IPS-18c (cell line): ENCODE results near the gene IGFBP5.

Experiments
- H3K4me3 ChIP-seq: 2 replicates; pipeline ENCODE4 v1.7.0; 2013; ENCODE audit warnings: low read depth, mild to moderate bottlenecking, low read length, moderate library complexity; ENCODE audit not compliant: insufficient read depth
- H3K9me3 ChIP-seq: one replicate; pipeline ENCODE4 v1.6.1; 2013; ENCODE audit warnings: mild to moderate bottlenecking, low read length, moderate library complexity; ENCODE audit not compliant: control insufficient read depth, insufficient read depth

The IGFBP5 gene

DNA sequence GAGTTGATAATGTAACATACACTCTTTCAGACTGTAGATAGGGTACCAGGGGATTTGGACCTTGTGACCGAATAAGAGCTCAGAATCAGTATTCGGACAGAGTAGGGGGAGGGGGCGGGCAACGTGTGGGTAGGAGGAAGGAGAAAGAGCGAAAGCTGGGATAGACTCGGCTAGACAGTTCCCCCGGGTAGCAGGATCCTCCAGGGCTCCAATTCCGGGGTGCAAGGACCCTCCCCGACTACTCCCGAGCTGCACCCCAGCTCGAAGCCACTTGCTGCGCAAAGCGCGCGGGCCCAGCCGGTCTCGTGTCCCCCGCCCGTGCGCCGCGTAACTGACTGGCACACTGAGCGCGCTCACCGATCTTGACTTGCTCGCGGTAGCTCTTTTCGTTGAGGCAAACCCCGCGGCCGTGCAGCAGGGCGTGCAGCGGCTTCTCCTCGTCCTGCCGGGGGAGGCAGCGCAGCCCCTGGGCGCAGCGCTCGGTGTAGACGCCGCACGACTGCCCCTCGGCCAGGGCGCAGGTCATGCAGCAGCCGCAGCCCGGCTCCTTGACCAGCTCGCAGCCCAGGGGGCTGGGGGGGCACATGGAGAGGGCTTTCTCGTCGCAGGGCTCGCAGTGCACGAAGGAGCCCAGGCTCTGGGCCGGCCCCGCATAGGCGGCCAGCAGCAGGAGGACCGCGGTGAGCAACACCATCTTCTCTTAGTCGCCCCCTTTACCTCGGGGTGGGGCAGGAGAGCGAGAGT lies 1.1 kb downstream of the IGFBP5 start:
- H3K9me3 ChIP-seq, result peaks cover 3% of the 10 kb centered on the region
- H3K4me3 ChIP-seq, result peak overlapping the region; percentile 72

DNA sequence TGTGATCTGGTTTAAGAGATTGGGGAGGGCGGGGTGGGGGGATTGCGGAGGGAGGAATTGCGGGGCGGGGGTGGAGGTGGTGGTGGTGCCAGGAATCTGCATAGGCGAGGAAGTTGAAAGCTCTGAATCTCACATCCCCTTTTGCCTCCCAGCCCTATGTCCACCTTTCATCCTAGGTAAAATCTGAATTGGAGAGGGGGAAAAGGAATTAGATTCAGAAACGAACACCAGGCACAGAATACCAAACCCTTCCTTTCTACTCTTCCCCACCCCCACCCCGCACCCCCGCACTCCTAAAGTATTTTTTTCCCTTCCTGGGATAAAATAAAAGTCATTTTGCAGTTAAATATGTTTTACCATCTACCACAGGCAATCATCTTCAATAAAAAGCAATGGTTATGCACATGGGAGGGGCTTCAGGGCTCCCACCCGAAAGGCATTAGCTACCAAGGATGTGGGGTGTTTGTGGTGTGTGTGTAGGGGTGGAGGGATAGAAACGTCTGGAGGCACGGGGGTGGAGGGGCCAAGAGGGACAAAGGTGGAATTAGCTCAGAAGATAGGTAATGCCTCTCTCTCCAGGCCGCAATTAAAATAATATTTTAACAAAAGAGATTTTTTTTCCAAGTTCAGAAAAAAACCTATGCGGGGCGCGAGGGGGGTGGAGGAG lies 1.8 kb downstream of the IGFBP5 start:
- Histone ChIP-seq H3K4me3 (peak overlapping the region; percentile 72), H3K9me3 (peaks cover 3% of the 10 kb centered on the region)

DNA sequence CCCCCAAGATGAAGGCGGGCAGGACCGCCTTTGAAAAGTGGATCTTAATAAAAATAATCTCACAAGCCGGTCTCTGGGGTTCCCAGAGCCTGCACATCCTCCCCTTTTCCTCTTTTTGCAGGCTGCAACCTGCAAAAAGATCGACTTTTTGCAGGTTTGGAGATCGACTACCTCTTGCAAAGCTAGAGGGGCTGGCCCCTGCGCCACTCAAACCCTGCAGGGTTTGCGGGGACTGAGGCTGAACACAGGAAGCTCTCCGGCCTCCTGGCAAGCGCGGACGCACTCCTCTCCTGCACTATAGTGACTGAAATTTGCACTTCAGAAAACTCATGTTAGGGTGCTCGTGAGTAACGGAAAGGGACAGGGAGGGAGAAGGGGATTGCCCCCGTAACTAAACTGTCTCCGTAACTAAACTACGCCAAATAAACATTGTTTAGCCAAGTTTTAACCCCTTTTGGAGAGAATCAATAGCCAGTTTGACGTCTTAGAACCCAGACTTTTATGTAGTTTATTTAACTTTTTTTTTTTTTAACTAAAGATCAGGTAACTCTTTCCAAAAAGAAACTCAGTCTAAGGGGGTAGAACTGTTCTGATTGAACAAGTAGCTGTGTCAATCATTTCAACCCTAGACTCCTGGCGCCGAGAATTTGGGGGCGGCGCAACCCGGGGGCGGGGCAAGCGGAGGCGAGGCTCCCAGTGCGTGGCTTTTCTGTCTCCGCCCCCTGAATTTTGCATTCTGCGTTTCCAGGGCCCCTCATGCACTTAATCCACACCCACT lies 2.5 kb downstream of the IGFBP5 start:
- Histone ChIP-seq H3K4me3 (peak overlapping the region; percentile 54), H3K9me3 (peaks cover 3% of the 10 kb centered on the region)

DNA sequence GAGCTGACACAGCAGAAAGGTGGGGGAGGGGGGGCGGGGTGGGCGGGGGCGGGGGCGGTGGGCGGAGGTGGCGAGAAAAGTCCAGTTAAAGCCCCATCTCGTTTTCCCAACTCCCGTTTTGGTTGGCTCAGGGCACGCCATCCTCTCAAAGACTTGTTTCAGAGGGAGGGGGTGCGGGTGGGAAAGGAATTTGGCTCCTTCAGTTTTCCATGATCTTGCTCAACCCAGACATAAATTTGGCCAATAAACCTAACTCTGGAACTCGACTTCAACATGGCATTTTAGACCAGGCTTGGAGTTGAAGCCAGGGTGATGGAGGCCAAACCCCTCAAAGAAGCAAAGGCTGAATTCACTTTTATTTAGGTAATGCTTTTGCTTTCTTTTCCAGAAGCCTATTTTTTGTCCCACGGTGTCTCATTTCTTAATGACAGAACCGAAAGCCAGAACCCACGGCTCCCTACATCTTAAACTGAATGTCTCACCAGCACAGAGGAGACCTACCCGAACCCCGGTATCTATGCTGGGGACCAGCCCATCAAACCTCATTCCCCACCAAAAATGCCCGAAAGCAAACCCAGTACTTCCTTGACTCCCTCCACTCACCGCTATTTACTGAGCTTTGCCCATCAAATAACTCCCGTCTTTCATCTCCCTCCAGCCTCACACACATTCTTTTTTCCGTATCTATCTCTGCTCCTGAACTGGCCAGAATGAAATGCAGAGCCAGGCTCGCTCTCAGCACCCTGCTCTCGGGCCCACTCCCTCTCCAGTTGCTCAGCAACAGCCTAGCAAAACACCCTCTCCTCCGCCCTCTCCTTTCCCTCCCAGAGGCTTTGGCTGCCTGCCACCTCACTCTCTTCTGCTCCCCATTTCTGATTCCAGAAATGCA lies 4.3 kb downstream of the IGFBP5 start:
- Histone ChIP-seq H3K4me3 (peak overlapping the region; percentile 35), H3K9me3 (peaks cover 3% of the 10 kb centered on the region)

DNA sequence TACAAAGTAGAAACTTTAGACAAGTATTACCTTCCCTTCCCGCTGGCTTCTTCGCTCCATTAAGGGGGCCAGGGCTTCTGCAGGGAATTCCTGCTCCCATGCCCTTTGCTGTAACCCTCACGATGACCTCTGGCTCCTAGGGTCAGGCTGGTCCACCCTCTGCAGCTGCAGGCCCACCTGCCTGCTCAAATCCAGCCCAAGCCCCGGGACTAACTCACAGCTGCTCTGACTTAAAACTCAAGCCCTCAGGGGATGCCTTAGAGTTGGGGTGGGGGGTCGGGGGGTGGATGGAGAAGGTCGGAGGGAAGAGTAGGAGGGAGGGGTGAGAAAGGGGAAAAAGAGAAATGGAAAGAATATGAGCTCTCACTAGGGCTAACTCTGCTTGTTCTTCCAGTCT lies 4.9 kb downstream of the IGFBP5 start:
- H3K9me3 ChIP-seq, result peaks cover 3% of the 10 kb centered on the region
- no peak overlapping the region for H3K4me3 ChIP-seq

DNA sequence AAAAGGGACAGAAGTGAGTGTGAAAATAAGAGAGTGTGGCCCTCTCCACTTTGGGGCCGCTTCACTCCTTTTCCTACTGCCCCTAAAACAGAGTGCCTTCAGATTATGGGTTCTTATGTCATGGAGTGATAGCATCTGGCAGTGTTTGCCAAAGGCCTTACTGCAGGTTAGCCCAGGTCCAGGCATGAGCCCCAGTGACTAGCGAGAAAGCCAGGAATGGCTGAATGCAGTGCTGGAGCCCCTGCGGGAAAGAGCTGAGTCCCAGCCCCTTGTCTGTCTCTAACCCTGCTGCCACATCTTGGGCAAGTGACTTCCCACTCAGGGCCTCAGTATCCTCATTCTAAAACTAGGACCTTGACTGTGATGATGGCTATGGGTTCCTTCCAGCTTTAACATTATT lies 6.0 kb downstream of the IGFBP5 start:
- H3K4me3 ChIP-seq, result no peak overlapping the region
- no peaks in the 10 kb centered on the region for H3K9me3 ChIP-seq

DNA sequence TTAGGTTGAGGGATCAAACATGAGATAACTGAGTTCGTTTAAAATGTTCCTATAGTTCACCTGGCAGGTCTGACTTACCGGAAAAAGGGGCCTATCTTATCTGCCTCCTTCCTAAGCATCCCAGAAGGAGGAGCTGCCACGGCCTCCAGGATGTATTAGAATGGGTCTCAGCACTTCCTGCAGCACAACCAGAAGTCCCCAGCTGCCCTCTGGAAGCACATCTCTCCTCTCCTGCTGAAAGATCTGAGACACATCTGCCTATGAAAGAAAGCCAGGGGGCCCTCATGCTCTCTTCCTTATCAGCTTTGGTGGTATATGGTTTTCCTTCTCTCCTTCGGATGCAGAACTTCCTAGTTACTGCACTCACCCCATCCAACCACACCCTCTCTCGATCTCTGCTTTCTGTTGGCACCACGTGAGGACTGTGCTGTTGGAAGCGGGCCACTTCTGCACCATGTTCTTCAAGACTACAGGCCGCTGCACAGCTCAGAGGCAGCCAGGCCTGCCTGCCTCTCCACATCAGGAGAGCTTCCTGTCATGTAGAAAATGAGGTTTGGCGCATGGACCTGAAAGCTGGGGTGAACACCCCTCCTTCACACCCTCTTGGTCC lies 6.5 kb downstream of the IGFBP5 start:
- Histone ChIP-seq H3K4me3 (no peak overlapping the region), H3K9me3 (no peaks in the 10 kb centered on the region)

DNA sequence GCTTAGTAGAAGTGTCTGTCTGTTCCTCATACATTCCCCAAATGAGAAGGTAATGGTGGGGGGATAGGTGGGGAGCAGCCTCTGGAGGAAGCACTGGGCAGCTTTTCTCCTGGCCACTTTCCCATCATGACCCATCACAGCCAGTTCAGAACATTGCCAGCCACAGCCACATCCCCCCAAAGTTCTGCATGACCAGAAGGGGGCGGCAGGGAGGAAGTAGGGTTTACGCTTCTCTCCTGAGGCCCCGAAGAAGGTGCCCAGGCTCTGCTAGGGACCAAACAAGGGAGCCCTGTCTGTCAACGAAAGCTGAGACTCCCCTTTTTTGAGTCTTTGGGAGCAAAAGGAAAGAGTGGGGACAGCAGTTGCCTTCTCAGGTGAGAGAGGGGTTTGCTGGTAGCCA lies 7.7 kb downstream of the IGFBP5 start:
- no peaks in the 10 kb centered on the region for H3K9me3 ChIP-seq
- H3K4me3 ChIP-seq, result no peak overlapping the region

DNA sequence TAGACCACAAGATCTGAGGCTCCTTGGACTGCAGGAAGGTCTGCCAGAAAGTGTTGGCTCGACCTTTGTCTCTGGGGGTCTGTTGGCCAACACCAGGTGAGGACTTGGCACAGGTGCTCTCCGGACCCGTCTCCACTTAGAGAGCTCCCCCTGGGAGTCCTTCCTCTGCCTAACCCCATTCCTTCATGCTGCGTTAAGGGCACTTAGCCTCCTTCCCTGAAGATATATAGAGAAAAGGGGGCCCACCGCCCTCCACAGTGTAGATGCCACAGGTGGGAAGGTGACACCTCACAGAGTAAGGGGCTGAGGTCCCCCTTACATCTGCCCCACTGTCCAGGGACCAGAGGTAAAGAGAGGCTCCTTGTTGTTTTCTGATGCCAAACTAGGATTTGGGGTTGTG lies 8.2 kb downstream of the IGFBP5 start:
- H3K9me3 ChIP-seq, result no peaks in the 10 kb centered on the region
- H3K4me3 ChIP-seq, result no peak overlapping the region

DNA sequence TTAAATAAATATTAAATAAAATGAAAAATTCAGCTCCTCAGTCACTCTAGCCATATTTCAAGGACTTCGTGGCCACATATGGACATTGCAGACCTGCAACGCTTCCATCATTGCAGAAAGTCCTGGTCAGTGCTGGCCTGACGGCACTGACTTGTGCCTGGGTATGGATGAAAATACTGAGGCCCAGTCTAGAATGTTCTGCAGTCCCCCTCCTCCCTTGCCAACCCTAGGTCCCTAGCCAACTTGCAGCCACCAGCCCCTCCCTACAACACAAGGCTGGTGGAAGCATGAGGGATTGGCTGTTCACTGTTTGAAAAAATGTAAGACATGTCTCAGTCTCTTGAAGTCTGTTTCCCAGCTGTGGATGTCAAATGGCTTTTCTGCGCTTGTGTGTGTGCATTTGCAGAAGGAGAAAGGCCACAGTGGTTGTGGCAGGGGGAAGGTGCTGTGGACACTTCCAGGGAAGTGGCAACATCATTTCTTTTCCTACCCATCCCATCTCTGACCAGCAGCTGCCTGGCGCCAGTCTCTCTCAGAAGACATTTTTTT lies 9.9 kb downstream of the IGFBP5 start:
- no peak overlapping the region for H3K4me3 ChIP-seq
- H3K9me3 ChIP-seq, result peaks cover 2% of the 10 kb centered on the region

DNA sequence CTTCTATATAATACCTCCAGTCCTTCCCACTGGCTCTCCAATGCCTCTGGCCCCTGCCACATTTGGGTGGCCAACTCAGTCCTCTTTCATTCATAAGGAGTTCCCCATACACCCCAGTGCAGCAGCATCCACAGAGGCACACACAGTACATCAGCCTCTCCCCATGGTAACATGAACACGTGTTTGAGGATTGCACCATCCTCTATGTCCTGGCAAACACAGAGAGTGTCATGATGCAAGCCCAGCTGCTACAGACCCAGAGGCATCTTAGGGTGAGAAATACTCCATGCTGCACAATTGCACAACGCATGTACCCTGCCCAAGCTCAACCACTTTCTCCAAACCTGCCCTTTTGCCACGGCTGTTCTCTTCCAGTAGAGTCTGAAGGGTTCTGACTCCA lies 11.5 kb downstream of the IGFBP5 start:
- no peak overlapping the region for H3K4me3 ChIP-seq
- peaks cover 2% of the 10 kb centered on the region for H3K9me3 ChIP-seq

DNA sequence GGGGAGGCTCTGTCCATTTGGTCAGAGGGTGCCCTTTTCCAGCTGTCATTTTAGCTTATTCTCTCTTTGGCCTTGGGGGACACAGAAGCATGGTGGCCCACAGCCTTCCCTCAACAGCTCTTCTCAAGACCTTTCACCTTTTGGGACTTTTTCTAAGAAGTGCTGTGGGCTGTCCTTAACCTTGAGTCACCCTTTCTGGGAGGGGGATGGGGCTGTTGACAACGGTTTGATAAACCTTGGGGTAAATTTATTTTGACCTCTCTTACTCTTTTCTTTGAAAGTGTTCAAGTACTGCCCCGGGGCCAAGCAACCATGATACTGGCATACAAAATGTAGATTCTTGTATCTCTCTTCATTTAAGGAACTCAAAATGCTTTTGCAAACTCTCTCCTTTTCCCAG lies 13.7 kb downstream of the IGFBP5 start:
- peaks cover 2% of the 10 kb centered on the region for H3K9me3 ChIP-seq
- no peak overlapping the region for H3K4me3 ChIP-seq

DNA sequence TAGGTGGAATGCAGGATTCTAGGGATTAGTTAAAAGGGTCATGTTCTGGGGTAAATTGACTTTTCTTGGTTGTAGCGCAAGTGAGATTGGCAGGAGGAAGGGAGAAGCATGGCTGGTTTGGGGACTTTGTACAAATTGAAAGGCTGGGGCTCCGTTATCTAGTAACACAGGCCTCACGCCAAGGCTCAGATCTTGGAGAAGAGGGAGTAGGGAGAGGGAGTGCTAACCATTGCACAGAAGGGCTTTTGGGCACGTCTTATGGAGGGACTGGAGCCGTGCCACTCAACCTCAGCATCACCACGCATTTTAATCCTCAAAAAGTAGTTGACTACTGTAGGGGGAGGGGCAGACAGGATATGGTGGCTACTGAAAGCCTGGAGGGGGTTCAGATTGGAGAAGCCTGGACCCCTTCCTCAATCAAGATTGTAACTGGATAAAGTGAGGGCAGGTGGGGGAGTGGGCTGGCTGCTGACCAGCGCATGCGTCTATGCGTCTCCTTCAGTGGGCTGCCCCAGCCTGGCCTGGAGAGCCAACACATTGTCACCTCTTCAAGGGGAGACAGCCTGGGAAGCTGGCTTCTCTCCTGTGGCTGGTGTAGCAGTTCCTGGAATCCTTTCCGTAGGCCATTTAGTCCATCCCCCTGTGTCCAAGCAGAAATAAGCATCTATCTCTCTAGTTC lies 14.3 kb downstream of the IGFBP5 start:
- peaks cover 2% of the 10 kb centered on the region for H3K9me3 ChIP-seq
- H3K4me3 ChIP-seq, result no peak overlapping the region

DNA sequence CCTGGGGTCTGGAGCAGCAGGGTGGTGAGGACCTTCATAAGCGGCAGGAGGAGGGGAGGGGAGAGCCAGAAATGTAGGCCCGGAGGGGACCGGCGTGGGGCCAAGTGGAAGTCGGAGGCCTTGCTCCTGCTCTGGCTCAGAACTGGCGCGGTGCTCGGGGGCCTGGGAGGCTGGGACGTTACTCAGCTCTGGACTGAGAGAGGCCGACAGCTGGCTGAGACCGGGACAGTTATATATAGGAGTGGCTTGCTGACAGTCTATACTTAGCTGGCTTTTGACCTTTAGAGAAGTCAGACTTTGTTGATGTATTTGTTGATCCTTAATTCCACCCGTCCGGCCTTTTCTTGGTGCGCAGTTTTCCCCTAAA lies 15.7 kb downstream of the IGFBP5 start:
- Histone ChIP-seq H3K9me3 (peaks cover 2% of the 10 kb centered on the region), H3K4me3 (no peak overlapping the region)

DNA sequence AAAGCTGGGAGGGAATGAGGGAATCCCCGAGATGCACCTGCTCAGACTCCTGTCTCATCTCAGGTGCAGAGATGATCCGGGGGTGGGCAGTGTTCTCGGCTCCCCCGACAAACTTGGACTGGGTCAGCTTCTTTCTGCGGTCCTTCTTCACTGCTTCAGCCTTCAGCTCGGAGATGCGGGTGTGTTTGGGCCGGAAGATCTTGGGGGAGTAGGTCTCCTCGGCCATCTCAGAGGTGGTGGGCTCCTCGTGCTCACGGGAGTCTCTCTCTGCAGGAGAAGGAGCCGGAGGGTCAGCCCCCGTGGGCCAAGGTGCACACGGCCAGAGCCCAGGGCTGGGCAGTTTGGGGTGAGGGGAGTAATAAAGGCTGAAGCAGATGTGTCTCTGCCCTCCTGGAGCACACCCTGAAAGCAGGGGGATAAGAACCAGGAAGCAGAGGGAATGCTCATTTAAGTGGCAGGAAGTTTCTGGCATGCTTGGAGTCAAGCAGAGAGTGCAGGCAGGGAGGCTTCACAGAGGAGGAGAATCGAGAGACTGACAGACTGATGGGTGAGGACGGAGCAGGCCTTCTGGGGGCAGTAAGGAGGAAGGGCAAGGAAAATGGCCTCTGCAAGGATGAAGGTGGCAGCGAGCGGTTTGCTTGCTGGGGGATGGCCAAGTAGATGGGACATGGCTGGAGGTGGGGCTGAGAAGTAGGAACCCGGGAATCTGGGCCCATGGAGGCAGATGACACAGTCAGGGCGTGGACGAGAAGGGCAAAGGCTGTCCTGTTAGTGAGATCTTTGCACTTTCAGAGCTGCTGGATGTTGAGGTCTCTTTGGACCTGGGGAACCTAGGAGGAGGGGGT lies 16.3 kb downstream of the IGFBP5 start:
- Histone ChIP-seq H3K9me3 (peaks cover 4% of the 10 kb centered on the region), H3K4me3 (no peak overlapping the region)
